H1 (cell line): ENCODE results near the gene CCDC124. TPM values are rescaled to one million over a fixed set of nuclear protein-coding genes. Genes with fewer than 3 reads are reported as not detected.

Experiments
- CTCF ChIA-PET: fragments of 300-600 bp; sonication (Branson Sonifier 250); formaldehyde crosslinking; loops from one replicate; lab custom pipeline; 2021; ENCODE audit not compliant: partially characterized antibody; lab: Charles Lee
- POLR2A ChIA-PET: fragments of 300-600 bp; sonication (Branson Sonifier 250); formaldehyde crosslinking; loops from one replicate; lab custom pipeline; 2021; ENCODE audit warnings: inconsistent platforms; ENCODE audit not compliant: partially characterized antibody; lab: Charles Lee
- DNase-seq, 2 experiments: peaks; one replicate each; pipeline versions ENCODE4 v3.0.0 to v3.0.0-alpha.2; 2010 to 2022; ENCODE audit warnings: low spot score in 2 of 2, low read depth in 1 of 2, mixed read lengths in 1 of 2
- FAIRE-seq: peaks from 2 replicates; lab custom pipeline; 2011; peaks lifted over from hg19 to GRCh38; lab: Jason Lieb, UNC
- H2AFZ ChIP-seq: 2 replicates; pipeline ENCODE4 v1.8.1; 2012; ENCODE audit warnings: low read length, inconsistent platforms
- H2AK5ac ChIP-seq: 2 replicates; pipeline ENCODE4 v1.6.1; 2013; ENCODE audit warnings: low read depth, low read length
- H2BK120ac ChIP-seq: replicated peaks from 2 replicates; pipeline ENCODE3; 2013; ENCODE audit warnings: low read depth, low read length, inconsistent platforms
- H2BK12ac ChIP-seq: 2 replicates; pipeline ENCODE4 v1.6.1; 2013; ENCODE audit warnings: low read depth, low read length
- H2BK15ac ChIP-seq: 2 replicates; pipeline ENCODE4 v1.6.1; 2013; ENCODE audit warnings: low read length
- H2BK20ac ChIP-seq: 2 replicates; pipeline ENCODE4 v1.6.1; 2013; ENCODE audit warnings: low read length
- H2BK5ac ChIP-seq: 2 replicates; pipeline ENCODE4 v1.6.1; 2013; ENCODE audit warnings: low read depth, low read length
- H3K14ac ChIP-seq: 2 replicates; pipeline ENCODE4 v1.6.1; 2013; ENCODE audit warnings: inconsistent platforms; ENCODE audit not compliant: insufficient read length
- H3K18ac ChIP-seq: 2 replicates; pipeline ENCODE4 v1.6.1; 2013; ENCODE audit warnings: low read length; ENCODE audit errors: extremely low read depth
- H3K23ac ChIP-seq: 2 replicates; pipeline ENCODE4 v1.6.1; 2013; ENCODE audit warnings: inconsistent platforms; ENCODE audit not compliant: insufficient read length
- H3K23me2 ChIP-seq: 2 replicates; pipeline ENCODE4 v1.6.1; 2013; ENCODE audit warnings: low read depth, low read length
- H3K27ac ChIP-seq: 2 replicates; pipeline ENCODE4 v1.6.1; 2011; ENCODE audit warnings: low read depth, low read length, inconsistent platforms
- H3K27me3 ChIP-seq, 4 experiments: replicated peaks in 1 of 4; 1 replicate in 1 of 4; 2 replicates in 3 of 4; pipeline versions ENCODE4 v1.6.1 to v1.8.1; 2011 to 2013; ENCODE audit warnings: low read length in 3 of 4, mild to moderate bottlenecking in 3 of 4, inconsistent platforms in 2 of 4, mixed read lengths in 2 of 4, moderate library complexity in 1 of 4; ENCODE audit not compliant: control insufficient read depth in 3 of 4, insufficient read depth in 3 of 4; ENCODE audit errors: extremely low read depth in 1 of 4
- H3K36me3 ChIP-seq, 4 experiments: 2 replicates each; pipeline versions ENCODE4 v1.6.1 to v1.8.1; 2011 to 2013; ENCODE audit warnings: mild to moderate bottlenecking in 4 of 4, low read length in 3 of 4, moderate library complexity in 2 of 4, control low read depth in 1 of 4, inconsistent platforms in 1 of 4; ENCODE audit not compliant: insufficient read depth in 4 of 4, control insufficient read depth in 2 of 4
- H3K4ac ChIP-seq: replicated peaks from 2 replicates; pipeline ENCODE3; 2013; ENCODE audit warnings: low read length, low read depth, mixed read lengths, inconsistent platforms; ENCODE audit not compliant: insufficient read length
- H3K4me1 ChIP-seq, 4 experiments: replicated peaks in 1 of 4; 1 replicate in 1 of 4; 2 replicates in 3 of 4; pipeline versions ENCODE4 v1.6.1 to v1.8.1; 2011 to 2013; ENCODE audit warnings: low read length in 3 of 4, inconsistent platforms in 2 of 4, mixed read lengths in 1 of 4; ENCODE audit not compliant: insufficient read depth in 4 of 4, control insufficient read depth in 3 of 4
- H3K4me2 ChIP-seq, 2 experiments: 2 replicates each; pipeline versions ENCODE4 v1.6.1 to v1.8.1; 2011 to 2013; ENCODE audit warnings: low read depth in 2 of 2, low read length in 2 of 2, control low read depth in 1 of 2, inconsistent platforms in 1 of 2, mild to moderate bottlenecking in 1 of 2; ENCODE audit not compliant: insufficient read depth in 1 of 2
- H3K4me3 ChIP-seq, 4 experiments: fragments of 200-600, 300-600 bp in 1 of 4; sonication (generic), shearing (Covaris generic), sonication (Bioruptor Twin) in 1 of 4; 2 replicates each; pipeline versions ENCODE4 v1.5.1 to v1.8.1; 2011 to 2016; ENCODE audit warnings: low read length in 4 of 4, low read depth in 3 of 4, control low read depth in 2 of 4, inconsistent platforms in 2 of 4, mild to moderate bottlenecking in 2 of 4, mixed read lengths in 1 of 4, moderate library complexity in 1 of 4; ENCODE audit not compliant: insufficient read depth in 2 of 4; ENCODE audit errors: extremely low read depth in 1 of 4
- H3K56ac ChIP-seq: replicated peaks from 2 replicates; pipeline ENCODE3; 2013; ENCODE audit warnings: low read depth, mild to moderate bottlenecking, mixed read lengths, low read length, inconsistent platforms; ENCODE audit not compliant: insufficient read length
- H3K79me1 ChIP-seq: 2 replicates; pipeline ENCODE4 v1.6.1; 2013; ENCODE audit warnings: low read depth, low read length, control low read depth
- H3K79me2 ChIP-seq, 2 experiments: 2 replicates each; pipeline versions ENCODE4 v1.6.1 to v1.8.1; 2012 to 2013; ENCODE audit warnings: low read length in 2 of 2, mild to moderate bottlenecking in 2 of 2, inconsistent platforms in 1 of 2; ENCODE audit not compliant: insufficient read depth in 2 of 2, control insufficient read depth in 1 of 2
- H3K9ac ChIP-seq, 4 experiments: replicated peaks in 1 of 4; 1 replicate in 1 of 4; 2 replicates in 3 of 4; pipeline versions ENCODE4 v1.6.1 to v1.8.1; 2011 to 2013; ENCODE audit warnings: low read depth in 3 of 4, low read length in 3 of 4, control low read depth in 2 of 4, mild to moderate bottlenecking in 2 of 4, moderate library complexity in 2 of 4, inconsistent platforms in 1 of 4; ENCODE audit errors: extremely low read depth in 1 of 4
- H3K9me3 ChIP-seq, 2 experiments: 2 replicates each; pipeline versions ENCODE4 v1.6.1 to v1.8.1; 2012 to 2013; ENCODE audit warnings: mild to moderate bottlenecking in 2 of 2, moderate library complexity in 2 of 2, control low read depth in 1 of 2, inconsistent platforms in 1 of 2, low read depth in 1 of 2, low read length in 1 of 2, mixed read lengths in 1 of 2; ENCODE audit not compliant: insufficient read depth in 2 of 2
- H4K20me1 ChIP-seq, 2 experiments: replicated peaks in 1 of 2; 2 replicates each; pipeline versions ENCODE3 to v1.8.1; 2011 to 2013; ENCODE audit warnings: inconsistent platforms in 2 of 2, low read length in 2 of 2, mild to moderate bottlenecking in 1 of 2; ENCODE audit not compliant: insufficient read depth in 2 of 2, control insufficient read depth in 1 of 2
- H4K5ac ChIP-seq: 2 replicates; pipeline ENCODE4 v1.6.1; 2013; ENCODE audit warnings: low read length, low read depth, mixed read lengths, inconsistent platforms; ENCODE audit not compliant: insufficient read length
- H4K8ac ChIP-seq: 2 replicates; pipeline ENCODE4 v1.8.0; 2013; ENCODE audit warnings: mild to moderate bottlenecking, moderate library complexity, low read length, inconsistent platforms; ENCODE audit not compliant: insufficient read depth; ENCODE audit errors: extremely low read depth
- H4K91ac ChIP-seq: replicated peaks from 2 replicates; pipeline ENCODE3; 2013; ENCODE audit warnings: low read length, mixed read lengths, inconsistent platforms; ENCODE audit not compliant: insufficient read length
- ATF3 ChIP-seq: IDR thresholded peaks from 2 replicates; pipeline ENCODE4 v1.6.1; 2011; ENCODE audit warnings: low read depth, mild to moderate bottlenecking, low read length; ENCODE audit not compliant: insufficient read depth
- EGR1 ChIP-seq: IDR thresholded peaks from 2 replicates; pipeline ENCODE4 v1.6.1; 2011; ENCODE audit warnings: low read depth, low read length, borderline replicate concordance
- KDM4A ChIP-seq: IDR thresholded peaks from one replicate; pipeline ENCODE4 v1.7.1; 2012; ENCODE audit warnings: low read depth, mild to moderate bottlenecking, moderate library complexity, low read length, inconsistent platforms; ENCODE audit not compliant: severe bottlenecking
- KDM5A ChIP-seq: fragments of 200-600 bp; IDR thresholded peaks from 2 replicates; pipeline ENCODE4 v1.7.1; 2012; ENCODE audit warnings: mild to moderate bottlenecking, low read length, inconsistent platforms, mixed read lengths
- NRF1 ChIP-seq: IDR thresholded peaks from 2 replicates; pipeline ENCODE4 v1.6.1; 2011; ENCODE audit warnings: mild to moderate bottlenecking, low read depth, low read length, improper control_type of control experiment
- RAD21 ChIP-seq, 2 experiments: IDR thresholded peaks in 1 of 2; conservative IDR thresholded peaks in 1 of 2; 2 replicates each; pipeline ENCODE4 v1.6.1; 2011; ENCODE audit warnings: low read depth in 2 of 2, low read length in 2 of 2, improper control_type of control experiment in 1 of 2, inconsistent platforms in 1 of 2, mild to moderate bottlenecking in 1 of 2, moderate library complexity in 1 of 2
- SIN3A ChIP-seq, 2 experiments: IDR thresholded peaks in 1 of 2; conservative IDR thresholded peaks in 1 of 2; 2 replicates each; pipeline ENCODE4 v1.6.1; 2011 to 2012; ENCODE audit warnings: low read length in 2 of 2, improper control_type of control experiment in 1 of 2, low read depth in 1 of 2, mild to moderate bottlenecking in 1 of 2
- TBP ChIP-seq: IDR thresholded peaks from 2 replicates; pipeline ENCODE4 v1.6.1; 2011; ENCODE audit warnings: low read depth, low read length, improper control_type of control experiment
- TEAD4 ChIP-seq: IDR thresholded peaks from 2 replicates; pipeline ENCODE4 v1.6.1; 2012; ENCODE audit warnings: low read depth, low read length, inconsistent platforms, mixed read lengths
- YY1 ChIP-seq: IDR thresholded peaks from 2 replicates; pipeline ENCODE4 v1.6.1; 2011; ENCODE audit warnings: low read depth, mild to moderate bottlenecking, low read length
- WGBS, 2 experiments: shearing (Covaris generic) in 1 of 2; methylation state at CpG; one replicate each; pipeline versions ENCODE4 v1.1.6 to v1.1.7; 2013 to 2015; ENCODE audit warnings: low lambda C conversion rate in 2 of 2, mixed read lengths in 2 of 2, inconsistent platforms in 1 of 2, low coverage in 1 of 2, missing lambda C conversion rate in 1 of 2; ENCODE audit not compliant: insufficient replicate concordance in 2 of 2, insufficient coverage in 1 of 2, insufficient read length in 1 of 2; ENCODE audit errors: extremely low coverage in 1 of 2, missing lambda C conversion rate in 1 of 2; 5-methylcytosine and 5-hydroxymethylcytosine counted together
- polyA plus RNA-seq, 7 experiments: library from polyadenylated mRNA; depleted of rRNA in 3 of 7; stranded (reverse) in 5 of 7; unstranded in 2 of 7; fragments of >200 nt in 5 of 7; fragments of 200-250 nt in 2 of 7; gene quantifications; 1 replicate in 5 of 7; 2 replicates in 1 of 7; 4 replicates in 1 of 7; pipeline versions ENCODE4 v1.2.1 to v1.2.3, GENCODE V29; 2011 to 2013; ENCODE audit warnings: missing spikeins in 2 of 7, mixed read lengths in 2 of 7
- total RNA-seq: library from RNA; stranded (reverse); fragmentation: NEBNext Ultra II Directional; extraction: Animal tissue kit (Norgen Biotek cat#: 25700); gene quantifications from 2 replicates; pipeline ENCODE4 v1.2.1, GENCODE V29; 2021

Gene CCDC124
- total and polyA plus RNA-seq, 2 of the 8 experiments (the other 6 are each of a cell fraction or from before 2014, with no cell fraction given), result 95.2 to 103 TPM

- peaks cover 30% of the 10 kb centered on the region for H3K23me2 ChIP-seq
- H3K79me2 ChIP-seq, result no peaks in the 10 kb centered on the region
- H3K56ac ChIP-seq, result no peak overlapping the region
- peak overlapping the region in 1 of 2 experiments; percentile 88; a peak in 2 of 4 replicates for H3K4me2 ChIP-seq
- H3K27me3 ChIP-seq, result peaks cover 16 to 42% (median 35%) of the 10 kb centered on the region in 4 experiments
- no peak overlapping the region for H4K91ac ChIP-seq
- H2AK5ac ChIP-seq, result no peak overlapping the region
- H2BK120ac ChIP-seq, result no peak overlapping the region
- no peak overlapping the region; a peak in 2 of 7 replicates for H3K9ac ChIP-seq
- H3K9me3 ChIP-seq, result no peaks in the 10 kb centered on the region
- 0% methylated on average over 6 of the region's 92 CpGs; no CpG with 5 or more reads in 1 of the 2 experiments for WGBS, 2 experiments
- no peak overlapping the region for H2BK15ac ChIP-seq
- peaks cover under 1 to 4% of the 10 kb centered on the region in 2 experiments for H4K20me1 ChIP-seq
- H3K14ac ChIP-seq, result no peak overlapping the region
- no peak overlapping the region for H3K18ac ChIP-seq
- H3K79me1 ChIP-seq, result no peaks in the 10 kb centered on the region
- H3K36me3 ChIP-seq, result no peaks in the 10 kb centered on the region
- peak overlapping the region; percentile 42; the same call in 1 of the 2 replicates for H4K8ac ChIP-seq
- H3K4ac ChIP-seq, result no peak overlapping the region
- no peak overlapping the region for H2BK20ac ChIP-seq
- POLR2A ChIA-PET, result interaction anchor here (0.6 to 1.8 kb wide), 11 partner anchors 10 to 483 kb away, joined by 3 to 6 read pairs (median 3); partner anchors contain the start of genes CCDC124 and KCNN1
- DNase-seq, result peak; percentile 87 to 95
- H3K27ac ChIP-seq, result no peak overlapping the region
- CTCF ChIA-PET, result interaction anchor here (0.6 to 21.5 kb wide), 5 partner anchors 9 to 1816 kb away, joined by 4 to 271 read pairs (median 21); partner anchors contain the start of gene CCDC124
- no peak overlapping the region for H4K5ac ChIP-seq
- no peak overlapping the region for H2AFZ ChIP-seq
- no peak overlapping the region for H3K23ac ChIP-seq
- H2BK5ac ChIP-seq, result no peak overlapping the region
- no peak for FAIRE-seq
- peak overlapping the region in 2 of 4 experiments; percentile 48 to 73; a peak in 6 of 8 replicates for H3K4me3 ChIP-seq
- H3K4me1 ChIP-seq, result peaks cover 0 to 32% (median 24%) of the 10 kb centered on the region in 4 experiments; a peak in 6 of 7 replicates
- no peak overlapping the region for H2BK12ac ChIP-seq
- TF ChIP-seq TEAD4 (0 out of 2 replicates have a peak, but pooled peaks have one; percentile 7), SIN3A (conservative IDR thresholded peaks at IDR 0.05 in 1 of 2, IDR thresholded peaks at IDR 0.05 in 1 of 2; ENCODE audit: low read depth in 1 of 2, low read length in 2 of 2) (0 out of 4 replicates have a peak, but pooled peaks of 1 of the 2 experiments have one; percentile 72), NRF1 (peak; percentile 86), RAD21 (IDR thresholded peaks at IDR 0.05 in 1 of 2, conservative IDR thresholded peaks at IDR 0.05 in 1 of 2; ENCODE audit: low read depth in 2 of 2, low read length in 2 of 2) (no peak), KDM4A (peak; percentile 7), TBP (no peak), KDM5A (no peak), YY1 (peak; percentile 29; the same call in 1 of the 2 replicates), ATF3 (no peak), EGR1 (peak; percentile 73)
Measured at GRCh38 chr19:17947815-17948513, 15.1 kb downstream of the CCDC124 start.
